Tibial nerve (tissue), 4 donors: ENCODE data around the gene RTP5. TPM values are rescaled to one million over a fixed set of nuclear protein-coding genes. Genes with fewer than 3 reads are reported as not detected.
"Not testable (repeated sequence)": the region's sequence is repeated elsewhere in the genome, so short reads cannot be mapped to it uniquely, and the experiment has no call there.

ENCODE experiments used
- DNase-seq, 2 donors: peaks; one replicate each; pipeline ENCODE4 v3.0.0-alpha.2; 2019; ENCODE audit warnings: low spot score in 2 of 2
- H3K27ac ChIP-seq, 4 donors: fragments of 200-600 bp; sonication (generic) in 3 of 4; one replicate each; pipeline ENCODE4 v1.5.1; 2017 to 2019; ENCODE audit warnings: mild to moderate bottlenecking in 1 of 4
- H3K27me3 ChIP-seq, 2 donors: fragments of 200-600 bp; sonication (generic) in 1 of 2; one replicate each; pipeline versions ENCODE4 v1.5.1 to v1.6.0; 2017 to 2019
- H3K36me3 ChIP-seq, 3 donors: fragments of 200-600 bp; sonication (generic); one replicate each; pipeline ENCODE4 v1.5.1; 2018 to 2019
- H3K4me1 ChIP-seq, 4 donors: fragments of 200-600 bp; sonication (generic) in 3 of 4; one replicate each; pipeline ENCODE4 v1.5.1; 2017 to 2019
- H3K4me3 ChIP-seq, 4 donors: fragments of 200-600 bp; sonication (generic) in 3 of 4; one replicate each; pipeline ENCODE4 v1.5.1; 2017 to 2019; ENCODE audit warnings: mild to moderate bottlenecking in 1 of 4, moderate library complexity in 1 of 4
- H3K9me3 ChIP-seq, 4 donors: fragments of 200-600 bp; sonication (generic) in 3 of 4; one replicate each; pipeline ENCODE4 v1.5.1; 2017 to 2019
- EP300 ChIP-seq, 2 donors: sonication (generic); formaldehyde crosslinking; IDR thresholded peaks; one replicate each; pipeline ENCODE4 v1.6.1; 2017; ENCODE audit warnings: antibody characterized with exemption in 2 of 2, mild to moderate bottlenecking in 1 of 2
- POLR2A ChIP-seq, 2 donors: fragments of 450-650 bp; IDR thresholded peaks; one replicate each; pipeline ENCODE4 v1.6.1; 2017; ENCODE audit warnings: antibody characterized with exemption in 2 of 2, mild to moderate bottlenecking in 2 of 2, moderate library complexity in 2 of 2
- WGBS, 2 donors: methylation state at CpG; one replicate each; pipeline ENCODE4 v1.1.5; 2018; 5-methylcytosine and 5-hydroxymethylcytosine counted together
- total RNA-seq, 4 donors: library from RNA; depleted of rRNA; stranded (reverse); fragments of >200 nt; gene quantifications; one replicate each; pipeline ENCODE4 v1.1.0, GENCODE V29; 2016
- TF ChIP-seq, protein P1 (sequence below), 5 experiments: fragments of 200-600 bp in 3 of 5; fragments of 450-650 bp in 2 of 5; sonication (generic) in 3 of 5; IDR thresholded peaks; one replicate each; pipeline ENCODE4 v1.5.1; 2016 to 2019; ENCODE audit warnings: antibody characterized with exemption in 5 of 5, mild to moderate bottlenecking in 3 of 5, moderate library complexity in 2 of 5

The RTP5 gene
- total RNA-seq, 4 donors from 2014 or later = not detected

DNA sequence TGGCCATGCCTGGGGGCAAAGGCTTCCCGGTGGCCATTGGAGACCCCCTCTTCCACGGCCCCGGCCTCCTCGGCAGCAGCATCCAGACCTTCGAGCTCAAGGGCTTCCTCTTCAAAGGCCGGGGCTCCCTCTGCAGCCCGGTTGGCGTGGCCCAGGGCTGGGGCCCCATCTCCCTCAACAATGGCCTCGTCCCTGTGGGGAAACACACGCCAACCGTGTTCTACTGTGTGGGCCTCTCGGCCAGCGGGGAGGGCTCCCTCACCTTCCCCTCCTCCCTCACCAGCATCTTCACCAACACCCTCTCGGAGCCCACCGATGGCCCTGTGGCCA is 2.7 kb downstream of the RTP5 start:
- Histone ChIP-seq H3K36me3 (no peaks in the 10 kb centered on the region), H3K27me3 (peaks cover 0 to 23% of the 10 kb centered on the region in 2 donors), H3K27ac (no peak overlapping the region), H3K9me3 (no peaks in the 10 kb centered on the region), H3K4me3 (no peak overlapping the region), H3K4me1 (no peaks in the 10 kb centered on the region)
- WGBS, 2 donors = 77 to 84% methylated on average over 11 to 15 of the region's 15 CpGs
- TF ChIP-seq POLR2A (IDR thresholded peaks at IDR 0.05) = no peak
- TF ChIP-seq EP300 (IDR thresholded peaks at IDR 0.05) = no peak
- TF ChIP-seq, protein P1, sequence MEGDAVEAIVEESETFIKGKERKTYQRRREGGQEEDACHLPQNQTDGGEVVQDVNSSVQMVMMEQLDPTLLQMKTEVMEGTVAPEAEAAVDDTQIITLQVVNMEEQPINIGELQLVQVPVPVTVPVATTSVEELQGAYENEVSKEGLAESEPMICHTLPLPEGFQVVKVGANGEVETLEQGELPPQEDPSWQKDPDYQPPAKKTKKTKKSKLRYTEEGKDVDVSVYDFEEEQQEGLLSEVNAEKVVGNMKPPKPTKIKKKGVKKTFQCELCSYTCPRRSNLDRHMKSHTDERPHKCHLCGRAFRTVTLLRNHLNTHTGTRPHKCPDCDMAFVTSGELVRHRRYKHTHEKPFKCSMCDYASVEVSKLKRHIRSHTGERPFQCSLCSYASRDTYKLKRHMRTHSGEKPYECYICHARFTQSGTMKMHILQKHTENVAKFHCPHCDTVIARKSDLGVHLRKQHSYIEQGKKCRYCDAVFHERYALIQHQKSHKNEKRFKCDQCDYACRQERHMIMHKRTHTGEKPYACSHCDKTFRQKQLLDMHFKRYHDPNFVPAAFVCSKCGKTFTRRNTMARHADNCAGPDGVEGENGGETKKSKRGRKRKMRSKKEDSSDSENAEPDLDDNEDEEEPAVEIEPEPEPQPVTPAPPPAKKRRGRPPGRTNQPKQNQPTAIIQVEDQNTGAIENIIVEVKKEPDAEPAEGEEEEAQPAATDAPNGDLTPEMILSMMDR (IDR thresholded peaks at IDR 0.05) = no peak
- DNase-seq = no peak

DNA sequence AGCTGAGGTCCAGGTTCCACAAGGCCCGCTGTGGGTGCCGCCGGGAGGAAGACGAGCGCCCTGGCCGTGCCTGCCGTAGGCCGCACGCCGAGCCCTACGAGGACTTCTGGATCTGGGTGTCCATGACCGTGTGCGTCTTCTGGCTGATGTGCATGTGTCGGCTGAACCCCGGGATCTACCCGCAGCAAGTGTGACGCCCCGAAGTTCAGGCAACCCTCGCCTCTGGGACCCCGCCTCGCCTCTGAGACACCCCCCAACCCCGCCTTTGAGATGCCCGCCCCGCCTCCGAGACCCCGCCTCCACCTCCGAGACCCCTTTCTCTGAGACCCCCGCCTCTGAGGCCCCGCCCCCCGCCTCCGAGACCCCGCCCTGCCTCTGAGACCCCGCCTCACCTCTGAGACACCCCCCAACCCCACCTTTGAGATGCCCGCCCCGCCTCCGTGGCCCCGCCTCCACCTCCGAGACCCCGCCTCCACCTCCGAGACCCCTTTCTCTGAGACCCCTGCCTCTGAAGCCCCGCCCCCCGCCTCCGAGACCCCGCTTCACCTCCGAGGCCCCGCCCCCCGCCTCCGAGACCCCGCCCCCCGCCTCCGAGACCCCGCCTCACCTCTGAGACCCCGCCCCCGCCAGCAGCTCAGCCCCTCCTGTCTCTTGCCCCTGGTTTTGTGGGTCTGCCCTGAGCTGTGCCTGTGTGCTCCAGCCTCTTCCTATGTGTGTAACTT is 3.7 kb downstream of the RTP5 start:
- 91 to 96% methylated on average over 20 to 48 of the region's 54 CpGs for WGBS, 2 donors
- Histone ChIP-seq H3K9me3 (no peaks in the 10 kb centered on the region), H3K27me3 (peaks cover 0 to 15% of the 10 kb centered on the region in 2 donors)

GRCh38 chr2:241873803-241874110 is 4.2 kb downstream of the RTP5 start:
- H3K4me3 ChIP-seq = no peak overlapping the region
- TF ChIP-seq, protein P1 (IDR thresholded peaks at IDR 0.05) = no peak
- TF ChIP-seq EP300 (IDR thresholded peaks at IDR 0.05) (no peak), POLR2A (IDR thresholded peaks at IDR 0.05) (no peak)
- H3K36me3 ChIP-seq = no peaks in the 10 kb centered on the region
- 96 to 100% methylated on average over 7 of the region's 7 CpGs for WGBS, 2 donors
- no peak overlapping the region for H3K27ac ChIP-seq
- H3K4me1 ChIP-seq = peaks cover 0 to 8% (median 0%) of the 10 kb centered on the region in 4 donors
- peaks cover 0 to 11% of the 10 kb centered on the region in 2 donors for H3K27me3 ChIP-seq
- H3K9me3 ChIP-seq = no peaks in the 10 kb centered on the region
- DNase-seq = no peak

More for the DNA sequence above, 3.7 kb downstream of the RTP5 start:
- no peak for TF ChIP-seq EP300 (IDR thresholded peaks at IDR 0.05)
- no peak for TF ChIP-seq POLR2A (IDR thresholded peaks at IDR 0.05)
- TF ChIP-seq, protein P1 (IDR thresholded peaks at IDR 0.05) = no peak
- DNase-seq = no peak
- H3K4me1 ChIP-seq = peaks cover 0 to 4% (median 0%) of the 10 kb centered on the region in 4 donors
- H3K4me3 ChIP-seq = no peak overlapping the region
- no peak overlapping the region for H3K27ac ChIP-seq
- no peaks in the 10 kb centered on the region for H3K36me3 ChIP-seq

DNA sequence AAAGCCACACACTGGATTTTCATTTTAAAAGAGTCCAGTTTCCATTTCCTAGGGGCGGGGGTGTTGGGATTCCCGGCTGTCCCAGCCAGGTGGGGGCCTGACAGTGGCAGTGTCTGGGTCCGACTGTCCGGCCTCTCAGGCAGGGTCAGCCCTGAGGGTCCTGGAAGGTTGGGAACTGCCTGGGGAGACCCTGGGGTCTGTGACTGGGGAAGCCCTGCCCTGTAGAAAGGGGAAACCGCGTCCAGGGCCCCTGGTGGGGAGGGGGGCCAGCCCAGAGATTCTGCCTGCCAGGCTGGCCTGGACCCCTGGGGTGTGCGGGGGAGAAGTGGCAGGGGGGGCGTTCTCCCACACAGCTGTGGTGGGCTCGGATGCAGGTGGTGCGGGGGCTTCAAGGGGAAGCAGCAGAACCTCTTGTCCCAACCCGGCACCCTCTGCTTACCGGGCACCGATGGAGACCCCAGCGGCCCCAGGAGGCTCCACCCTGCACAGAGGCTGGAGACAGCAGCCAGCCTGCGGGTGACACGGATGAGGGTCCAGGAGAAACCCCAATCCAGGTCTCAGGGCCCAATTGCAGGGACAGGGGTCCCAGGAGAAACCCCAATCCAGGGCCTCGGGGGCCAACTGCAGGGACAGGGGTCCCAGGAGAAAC is 4.9 kb downstream of the RTP5 start:
- Histone ChIP-seq H3K36me3 (no peaks in the 10 kb centered on the region), H3K4me1 (peaks cover 0 to 8% (median 0%) of the 10 kb centered on the region in 4 donors), H3K9me3 (no peaks in the 10 kb centered on the region), H3K27ac (no peak overlapping the region), H3K27me3 (peaks cover 0 to 7% of the 10 kb centered on the region in 2 donors), H3K4me3 (no peak overlapping the region)
- no peak for DNase-seq
- WGBS, 2 donors = 92 to 93% methylated on average over 8 to 17 of the region's 17 CpGs
- no peak for TF ChIP-seq EP300 (IDR thresholded peaks at IDR 0.05)
- TF ChIP-seq, protein P1 (IDR thresholded peaks at IDR 0.05) = no peak
- no peak for TF ChIP-seq POLR2A (IDR thresholded peaks at IDR 0.05)

- peaks cover 0 to 11% (median 0%) of the 10 kb centered on the region in 4 donors for H3K4me1 ChIP-seq
- H3K36me3 ChIP-seq, H3K27ac ChIP-seq, H3K9me3 ChIP-seq, DNase-seq, H3K4me3 ChIP-seq, H3K27me3 ChIP-seq: not testable (repeated sequence)
- TF ChIP-seq, protein P1 (IDR thresholded peaks at IDR 0.05) = peak; percentile 22 to 39 (median 30)
- WGBS, 2 donors = 52 to 68% methylated on average over 15 to 22 of the region's 22 CpGs
These were observed 6.4 kb downstream of the RTP5 start for GRCh38 chr2:241875754-241876527.
